HG02610 (cell line): ENCODE results near the gene RAB36.

Experiments
- ATAC-seq: cut with Tn5 transposase; IDR thresholded peaks from one replicate; pipeline ENCODE4 v1.9.1; 2021; ENCODE audit warnings: mild to moderate bottlenecking, moderate library complexity; ENCODE audit not compliant: unreplicated experiment

Gene RAB36

DNA sequence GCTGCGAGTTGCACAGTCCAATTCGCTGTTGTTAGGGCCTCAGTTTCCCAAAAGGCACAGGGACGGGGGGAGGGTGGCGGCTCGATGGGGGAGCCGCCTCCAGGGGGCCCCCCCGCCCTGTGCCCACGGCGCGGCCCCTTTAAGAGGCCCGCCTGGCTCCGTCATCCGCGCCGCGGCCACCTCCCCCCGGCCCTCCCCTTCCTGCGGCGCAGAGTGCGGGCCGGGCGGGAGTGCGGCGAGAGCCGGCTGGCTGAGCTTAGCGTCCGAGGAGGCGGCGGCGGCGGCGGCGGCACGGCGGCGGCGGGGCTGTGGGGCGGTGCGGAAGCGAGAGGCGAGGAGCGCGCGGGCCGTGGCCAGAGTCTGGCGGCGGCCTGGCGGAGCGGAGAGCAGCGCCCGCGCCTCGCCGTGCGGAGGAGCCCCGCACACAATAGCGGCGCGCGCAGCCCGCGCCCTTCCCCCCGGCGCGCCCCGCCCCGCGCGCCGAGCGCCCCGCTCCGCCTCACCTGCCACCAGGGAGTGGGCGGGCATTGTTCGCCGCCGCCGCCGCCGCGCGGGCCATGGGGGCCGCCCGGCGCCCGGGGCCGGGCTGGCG is 35.1 kb downstream of the RAB36 start, which contains the start of gene BCR:
Gene BCR (plus strand): TSS at position 209 of the 592 bp plus-strand sequence. CDS start 452 bp downstream, outside the sequence.
- no peak for ATAC-seq

DNA sequence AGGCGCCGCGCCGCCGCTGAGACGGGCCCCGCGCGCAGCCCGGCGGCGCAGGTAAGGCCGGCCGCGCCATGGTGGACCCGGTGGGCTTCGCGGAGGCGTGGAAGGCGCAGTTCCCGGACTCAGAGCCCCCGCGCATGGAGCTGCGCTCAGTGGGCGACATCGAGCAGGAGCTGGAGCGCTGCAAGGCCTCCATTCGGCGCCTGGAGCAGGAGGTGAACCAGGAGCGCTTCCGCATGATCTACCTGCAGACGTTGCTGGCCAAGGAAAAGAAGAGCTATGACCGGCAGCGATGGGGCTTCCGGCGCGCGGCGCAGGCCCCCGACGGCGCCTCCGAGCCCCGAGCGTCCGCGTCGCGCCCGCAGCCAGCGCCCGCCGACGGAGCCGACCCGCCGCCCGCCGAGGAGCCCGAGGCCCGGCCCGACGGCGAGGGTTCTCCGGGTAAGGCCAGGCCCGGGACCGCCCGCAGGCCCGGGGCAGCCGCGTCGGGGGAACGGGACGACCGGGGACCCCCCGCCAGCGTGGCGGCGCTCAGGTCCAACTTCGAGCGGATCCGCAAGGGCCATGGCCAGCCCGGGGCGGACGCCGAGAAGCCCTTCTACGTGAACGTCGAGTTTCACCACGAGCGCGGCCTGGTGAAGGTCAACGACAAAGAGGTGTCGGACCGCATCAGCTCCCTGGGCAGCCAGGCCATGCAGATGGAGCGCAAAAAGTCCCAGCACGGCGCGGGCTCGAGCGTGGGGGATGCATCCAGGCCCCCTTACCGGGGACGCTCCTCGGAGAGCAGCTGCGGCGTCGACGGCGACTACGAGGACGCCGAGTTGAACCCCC is 35.8 kb downstream of the RAB36 start:
- no peak for ATAC-seq

DNA sequence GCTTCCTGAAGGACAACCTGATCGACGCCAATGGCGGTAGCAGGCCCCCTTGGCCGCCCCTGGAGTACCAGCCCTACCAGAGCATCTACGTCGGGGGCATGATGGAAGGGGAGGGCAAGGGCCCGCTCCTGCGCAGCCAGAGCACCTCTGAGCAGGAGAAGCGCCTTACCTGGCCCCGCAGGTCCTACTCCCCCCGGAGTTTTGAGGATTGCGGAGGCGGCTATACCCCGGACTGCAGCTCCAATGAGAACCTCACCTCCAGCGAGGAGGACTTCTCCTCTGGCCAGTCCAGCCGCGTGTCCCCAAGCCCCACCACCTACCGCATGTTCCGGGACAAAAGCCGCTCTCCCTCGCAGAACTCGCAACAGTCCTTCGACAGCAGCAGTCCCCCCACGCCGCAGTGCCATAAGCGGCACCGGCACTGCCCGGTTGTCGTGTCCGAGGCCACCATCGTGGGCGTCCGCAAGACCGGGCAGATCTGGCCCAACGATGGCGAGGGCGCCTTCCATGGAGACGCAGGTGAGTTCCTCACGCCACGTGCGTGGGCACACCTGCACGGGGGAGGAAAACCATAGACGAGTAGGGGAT is 36.5 kb downstream of the RAB36 start:
- no peak for ATAC-seq

- ATAC-seq, result no peak
These were observed 37.2 kb downstream of the RAB36 start for GRCh38 chr22:23182309-23183060.

DNA sequence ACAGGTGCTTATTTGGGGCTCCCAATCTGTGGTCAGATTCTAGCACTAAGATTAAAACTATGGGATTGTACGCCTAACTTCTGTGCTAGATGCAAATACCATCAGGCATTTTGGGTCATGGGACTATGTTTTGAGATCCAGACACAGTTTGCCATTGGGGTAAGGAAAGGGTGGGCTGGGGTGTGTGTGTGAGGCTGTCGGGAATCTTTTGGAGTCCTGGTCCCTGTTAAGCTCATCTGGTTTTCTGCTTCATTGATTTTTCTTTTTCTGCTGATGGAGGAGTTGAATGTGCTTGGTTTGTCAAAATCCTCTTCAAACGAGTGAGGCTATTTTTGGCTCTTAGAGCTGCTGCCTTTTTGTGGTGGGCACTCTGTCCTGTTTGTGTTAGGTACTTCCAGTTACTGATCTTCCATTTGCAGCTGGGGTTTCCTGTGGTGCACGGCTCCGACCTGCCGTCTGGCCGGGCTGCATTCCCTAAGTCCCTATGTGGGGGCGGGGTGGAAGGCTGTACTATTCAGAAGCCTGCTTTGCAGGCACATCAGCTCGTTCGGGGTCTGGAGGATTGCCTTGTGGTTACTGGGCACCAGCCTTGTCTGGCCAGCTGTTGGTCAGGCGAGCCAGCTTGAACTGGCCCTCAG is 37.9 kb downstream of the RAB36 start:
- no peak for ATAC-seq

GRCh38 chr22:23184100-23184763 is 39.0 kb downstream of the RAB36 start:
- ATAC-seq, result no peak

GRCh38 chr22:23184764-23185113 is 39.5 kb downstream of the RAB36 start:
- no peak for ATAC-seq

- ATAC-seq, result no peak
These were observed 41.9 kb downstream of the RAB36 start for GRCh38 chr22:23187211-23187610.

GRCh38 chr22:23187871-23188700 is 42.8 kb downstream of the RAB36 start:
- no peak for ATAC-seq

DNA sequence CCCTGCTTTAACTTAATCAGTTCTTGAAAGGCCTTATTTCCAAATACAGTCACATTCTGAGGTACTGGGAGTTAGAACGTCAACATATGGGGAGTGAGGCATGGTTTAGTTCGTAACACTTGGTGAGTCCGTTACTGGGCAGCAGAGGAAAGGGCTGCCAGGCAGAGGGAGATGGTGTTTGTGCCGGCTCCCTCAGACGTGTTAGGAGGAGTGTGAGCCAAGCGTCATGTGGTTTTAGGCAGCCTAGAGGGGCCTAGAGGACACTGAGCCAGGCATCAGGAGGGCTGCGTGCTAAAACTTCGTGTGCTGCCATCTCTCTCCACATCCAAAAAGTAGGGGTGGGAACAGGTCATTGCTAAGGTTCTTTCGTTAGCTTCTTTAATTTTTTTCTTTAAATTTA is 45.2 kb downstream of the RAB36 start:
- no peak for ATAC-seq

DNA sequence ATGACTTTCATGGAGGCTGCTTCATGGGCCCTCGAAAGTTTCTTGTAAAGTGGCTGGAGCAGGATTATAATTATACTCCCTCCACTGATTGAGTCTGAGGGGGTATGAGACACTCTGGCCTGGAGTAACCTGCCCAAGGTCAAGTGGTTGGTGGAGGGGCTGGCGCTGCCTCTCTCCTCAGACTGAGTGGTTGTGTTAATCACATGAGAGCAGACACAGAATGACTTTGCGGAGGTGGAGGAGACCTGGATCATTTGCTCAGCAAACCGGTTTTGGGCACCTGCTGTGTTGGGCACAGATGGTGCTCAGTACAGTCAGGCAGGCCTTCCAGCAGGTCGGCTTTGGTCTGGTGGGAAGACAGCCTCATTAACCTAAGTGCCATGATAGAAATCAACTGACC is 46.9 kb downstream of the RAB36 start:
- ATAC-seq, result no peak

- no peak for ATAC-seq
These were observed 47.3 kb downstream of the RAB36 start for GRCh38 chr22:23192558-23192957.

- no peak for ATAC-seq
These were observed 48.0 kb downstream of the RAB36 start for GRCh38 chr22:23193196-23193827.

DNA sequence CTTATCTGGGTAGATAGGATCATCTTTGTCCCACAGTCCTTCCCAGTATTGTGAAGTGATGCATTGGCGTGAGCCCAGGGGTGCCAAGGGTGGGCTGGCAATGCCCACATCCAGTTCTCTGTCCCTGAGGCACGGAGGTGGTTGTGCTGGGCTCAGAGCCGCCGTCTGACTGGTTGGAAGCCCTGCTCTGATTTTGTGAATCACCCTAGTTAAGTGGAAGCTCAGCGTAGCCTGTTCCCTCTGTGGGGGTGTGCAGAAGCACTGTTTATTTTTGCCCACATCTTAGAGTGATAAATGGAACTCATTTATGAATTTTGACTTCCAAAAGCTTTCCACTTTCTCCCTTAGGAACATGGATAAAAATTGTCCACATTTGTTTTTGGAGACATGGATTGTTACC is 48.6 kb downstream of the RAB36 start:
- no peak for ATAC-seq

DNA sequence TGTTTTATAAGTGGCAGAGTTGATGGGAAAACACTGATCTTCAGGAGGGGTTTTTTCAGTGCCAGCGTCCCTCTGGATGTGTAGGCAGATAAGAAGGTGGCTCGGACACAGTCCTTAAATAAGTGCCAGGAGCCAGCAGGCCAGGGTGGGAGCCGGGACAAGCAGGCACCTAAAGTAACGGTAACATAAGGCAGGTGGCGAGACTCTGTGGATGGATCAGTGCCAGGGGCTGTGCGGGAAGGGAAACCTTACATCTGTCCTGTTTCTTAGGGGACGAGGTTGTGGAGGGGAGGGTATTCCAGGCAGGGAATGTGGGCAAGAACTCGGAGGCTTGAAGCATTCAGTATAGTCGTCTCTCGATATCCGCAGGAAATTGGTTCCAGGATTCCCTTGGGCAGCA is 50.9 kb downstream of the RAB36 start:
- no peak for ATAC-seq

DNA sequence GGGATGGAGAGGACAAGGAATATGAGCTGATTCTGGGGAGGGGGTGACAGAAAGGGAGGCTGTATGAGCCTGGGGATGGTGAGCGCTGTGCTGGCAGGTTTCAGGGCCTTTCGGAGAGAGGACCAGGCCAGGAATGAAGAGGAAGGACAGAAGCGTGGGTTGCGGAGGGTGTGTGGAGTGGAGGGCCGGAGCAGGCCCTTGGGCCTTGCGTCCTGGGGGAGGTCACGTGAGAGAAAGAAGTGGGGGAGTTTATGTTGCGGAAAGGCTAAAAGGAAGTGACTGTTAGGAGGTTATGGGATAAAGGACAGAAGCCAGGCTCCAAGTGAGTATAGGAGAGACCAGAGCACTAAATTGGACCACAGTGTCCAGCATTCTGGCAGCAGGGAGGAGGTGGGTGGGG is 52.6 kb downstream of the RAB36 start:
- no peak for ATAC-seq

GRCh38 chr22:23199159-23199558 is 53.9 kb downstream of the RAB36 start:
- ATAC-seq, result no peak

GRCh38 chr22:23200898-23201297 is 55.6 kb downstream of the RAB36 start:
- ATAC-seq, result no peak

DNA sequence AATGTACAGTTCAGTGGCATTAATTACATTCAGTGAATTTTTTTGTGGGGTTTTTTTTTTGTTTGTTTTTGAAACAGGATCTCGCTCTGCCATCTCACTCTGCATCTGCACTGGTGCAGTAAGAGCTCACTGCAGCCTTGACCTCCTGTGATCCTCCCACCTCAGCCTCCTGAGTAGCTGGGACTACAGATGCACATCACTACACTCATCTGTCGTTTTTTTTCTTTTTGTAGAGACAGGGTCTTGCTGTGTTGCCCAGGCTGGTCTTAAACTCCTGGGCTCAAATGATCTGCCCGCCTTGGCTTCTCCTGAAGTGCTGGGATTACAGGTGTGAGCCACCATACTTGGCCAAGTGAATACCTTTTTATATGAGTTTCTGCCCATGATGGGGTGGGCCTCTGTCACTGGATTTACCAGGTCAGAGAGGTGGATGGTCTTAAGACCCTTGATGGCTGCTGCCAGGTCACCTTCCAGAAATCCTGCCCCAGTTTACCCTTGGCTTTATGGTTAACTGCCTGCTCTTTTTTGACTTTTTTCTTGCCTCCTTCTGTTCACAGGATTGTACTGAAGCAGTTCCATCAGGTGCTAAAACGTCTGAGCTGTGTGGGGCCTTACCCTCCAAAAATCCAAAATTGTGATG is 57.7 kb downstream of the RAB36 start:
- no peak for ATAC-seq
